Ureter (tissue), 1 donor: ENCODE data around the gene DCAF17. TPM values are rescaled to one million over a fixed set of nuclear protein-coding genes. Genes with fewer than 3 reads are reported as not detected.
"Not testable (repeated sequence)": the region's sequence is repeated elsewhere in the genome, so short reads cannot be mapped to it uniquely, and the experiment has no call there.

Source experiments
- DNase-seq: peaks from one replicate; pipeline ENCODE4 v3.0.0-alpha.2; 2020; ENCODE audit warnings: low spot score
- total RNA-seq: library from RNA; stranded (reverse); gene quantifications from one replicate; pipeline ENCODE4 v1.2.4, GENCODE V29; 2023
- donor health status: DM: yes; HTN: yes; CAD: no.

Gene DCAF17
- total RNA-seq, 1 donor from 2014 or later, result 31.0 TPM

DNA sequence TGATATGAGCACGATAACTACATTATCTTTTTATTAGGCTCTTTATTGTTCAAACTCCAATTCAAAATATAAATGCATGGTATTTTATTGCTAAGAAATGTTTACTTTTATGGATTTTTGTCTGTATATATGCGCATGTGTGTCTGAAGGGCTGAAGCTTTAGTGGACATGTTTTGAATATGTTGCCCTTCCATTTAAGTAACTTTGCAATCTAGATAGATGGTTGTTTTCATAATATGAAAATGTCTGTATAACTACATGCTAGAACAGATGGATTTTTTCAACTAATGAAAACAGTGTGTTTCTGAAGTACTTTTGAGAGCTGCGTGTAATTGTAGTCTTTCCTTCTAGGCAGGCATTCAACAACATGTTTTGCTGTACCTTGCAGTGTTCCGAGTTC, 18.7 kb downstream of the DCAF17 start:
- DNase-seq, result no peak

GRCh38 chr2:171459498-171459897, 25.5 kb downstream of the DCAF17 start:
- no peak for DNase-seq

DNA sequence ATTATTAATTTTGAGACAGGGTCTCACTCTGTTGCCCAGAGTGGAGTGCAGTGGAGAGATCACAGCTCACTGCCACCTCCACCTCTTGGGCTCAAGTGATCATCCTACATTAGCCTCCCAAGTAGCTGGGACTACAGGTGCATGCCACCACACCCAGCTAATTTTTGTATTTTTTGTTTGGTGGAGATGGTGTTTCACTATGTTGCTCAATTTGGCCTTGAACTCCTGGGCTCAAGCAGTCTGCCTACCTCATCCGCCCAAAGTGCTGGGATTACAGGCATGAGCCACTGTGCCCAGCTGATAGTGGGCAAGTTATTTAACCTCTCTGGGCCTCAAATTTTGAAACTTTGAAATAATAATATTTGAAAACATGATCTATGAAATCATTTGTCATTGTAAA, 26.5 kb downstream of the DCAF17 start:
- no peak for DNase-seq

- no peak for DNase-seq
Measured at GRCh38 chr2:171469176-171469575, 35.1 kb downstream of the DCAF17 start.

- no peak for DNase-seq
Measured at GRCh38 chr2:171470129-171470528, 36.1 kb downstream of the DCAF17 start.

DNA sequence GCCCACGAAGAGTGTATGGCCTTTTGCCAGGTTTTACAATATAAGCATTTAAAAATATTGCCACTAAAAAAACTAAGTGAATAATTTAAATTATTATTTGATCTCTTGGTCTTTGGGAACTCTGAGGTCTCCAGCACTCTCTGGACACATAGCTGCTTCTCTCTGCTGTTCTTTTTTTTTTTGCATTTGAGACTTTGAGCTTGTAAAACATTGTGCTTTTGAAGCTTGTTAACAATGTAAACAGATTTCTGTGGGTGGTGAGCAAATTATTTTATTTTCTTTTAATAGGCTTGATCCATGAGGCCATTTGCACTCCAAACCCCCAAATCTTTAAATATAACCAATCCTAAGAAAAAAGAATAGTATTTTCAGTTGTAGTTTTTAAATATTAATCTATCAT, 42.0 kb downstream of the DCAF17 start:
- no peak for DNase-seq

DNA sequence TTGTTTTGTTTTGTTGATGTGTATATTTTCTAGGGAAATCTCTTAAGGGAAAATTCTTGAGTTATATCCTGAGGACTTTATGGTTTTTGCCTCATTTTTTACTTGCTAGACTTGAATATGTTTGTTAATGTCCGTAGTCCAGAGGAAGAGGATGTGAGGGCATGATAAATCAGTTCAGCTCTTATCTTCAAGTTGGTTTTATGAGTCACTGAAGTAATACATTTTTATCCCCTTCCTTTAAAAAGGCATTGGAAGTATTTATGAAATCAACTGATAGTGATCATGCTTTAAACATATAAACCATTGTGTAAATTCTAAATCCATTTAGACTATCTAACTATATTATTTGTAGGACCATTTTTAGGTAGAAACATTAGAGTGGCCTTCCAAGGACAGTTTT, 44.3 kb downstream of the DCAF17 start:
- DNase-seq, result no peak

- DNase-seq, result no peak
Measured at GRCh38 chr2:171479154-171479814, 45.3 kb downstream of the DCAF17 start.

DNA sequence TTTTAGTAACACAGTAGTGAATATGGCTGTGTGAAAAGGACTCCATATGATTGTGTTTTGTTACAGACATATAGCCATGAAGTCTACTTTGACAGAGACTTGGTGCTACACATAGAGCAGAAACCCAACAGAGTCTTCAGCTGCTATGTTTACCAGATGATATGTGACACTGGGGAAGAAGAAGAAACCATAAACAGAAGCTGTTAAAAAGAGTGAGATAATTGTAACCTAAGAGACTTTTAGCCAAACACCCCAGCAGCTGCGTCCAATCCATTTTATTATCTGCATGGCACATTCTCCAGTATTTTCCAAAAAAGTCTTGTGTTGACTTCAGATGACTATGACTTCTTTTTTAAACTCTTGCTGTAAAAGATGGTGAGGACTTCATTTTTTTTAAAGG, 46.9 kb downstream of the DCAF17 start:
- no peak for DNase-seq

DNA sequence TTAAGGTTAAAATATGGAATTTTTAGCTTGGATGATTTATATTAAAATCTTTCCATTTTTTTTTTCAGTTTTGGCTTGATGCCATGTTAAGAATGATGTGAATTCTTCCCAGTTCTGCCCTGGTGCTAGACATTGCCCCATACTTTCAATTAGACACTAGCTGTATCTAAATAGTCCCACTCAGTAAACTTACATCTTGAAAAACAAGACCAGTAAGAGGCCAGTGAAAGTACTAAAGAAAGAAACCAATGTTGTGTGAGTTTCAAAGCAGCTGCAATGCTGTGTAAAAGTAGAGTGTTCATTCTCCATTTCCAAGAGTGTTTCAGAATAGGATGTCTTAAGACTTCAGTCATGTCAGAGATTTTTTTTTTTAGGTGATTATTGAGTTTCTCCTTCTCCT, 48.3 kb downstream of the DCAF17 start:
- no peak for DNase-seq

GRCh38 chr2:171482877-171483276, 48.9 kb downstream of the DCAF17 start:
- no peak for DNase-seq

DNA sequence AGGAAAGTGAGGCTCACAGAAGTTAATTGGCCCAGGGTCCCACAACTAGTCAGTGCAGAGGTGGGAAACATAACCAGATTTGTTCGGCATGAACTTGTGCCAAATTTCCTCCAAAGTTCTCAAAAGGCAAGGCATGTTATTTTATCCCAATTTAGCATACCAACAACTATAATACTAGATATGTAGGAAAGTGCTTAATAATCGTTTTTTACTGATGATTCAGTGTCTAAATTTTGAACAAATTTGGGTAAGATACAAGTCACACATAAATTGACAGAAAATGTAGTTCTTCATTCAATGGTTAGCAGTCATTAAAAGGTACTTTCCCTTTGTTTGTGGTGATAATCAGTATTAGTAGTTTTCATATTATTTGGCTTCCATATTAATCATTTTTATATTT, 49.8 kb downstream of the DCAF17 start:
- DNase-seq, result no peak

- no peak for DNase-seq
Measured at GRCh38 chr2:171485116-171485515, 51.1 kb downstream of the DCAF17 start.

DNA sequence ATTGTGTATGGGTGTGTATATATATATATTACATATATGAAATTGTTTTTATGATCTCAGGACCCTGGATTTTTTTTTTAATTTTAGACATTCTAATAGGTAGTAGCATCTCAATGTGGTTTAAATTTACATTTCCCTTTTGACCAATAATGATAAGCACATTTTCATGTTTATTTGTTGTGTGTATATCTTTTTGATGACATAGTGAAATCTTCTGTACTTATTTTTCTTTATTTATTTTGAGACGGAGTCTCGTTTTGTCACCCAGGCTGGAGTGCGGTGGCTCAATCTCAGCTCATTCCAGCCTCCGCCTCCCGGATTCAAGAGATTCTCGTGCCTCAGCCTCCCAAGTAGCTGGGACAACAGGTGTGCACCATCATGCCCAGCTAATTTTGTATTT, 53.2 kb downstream of the DCAF17 start:
- no peak for DNase-seq

- DNase-seq, result no peak
Measured at GRCh38 chr2:171487803-171488259, 53.8 kb downstream of the DCAF17 start.

DNA sequence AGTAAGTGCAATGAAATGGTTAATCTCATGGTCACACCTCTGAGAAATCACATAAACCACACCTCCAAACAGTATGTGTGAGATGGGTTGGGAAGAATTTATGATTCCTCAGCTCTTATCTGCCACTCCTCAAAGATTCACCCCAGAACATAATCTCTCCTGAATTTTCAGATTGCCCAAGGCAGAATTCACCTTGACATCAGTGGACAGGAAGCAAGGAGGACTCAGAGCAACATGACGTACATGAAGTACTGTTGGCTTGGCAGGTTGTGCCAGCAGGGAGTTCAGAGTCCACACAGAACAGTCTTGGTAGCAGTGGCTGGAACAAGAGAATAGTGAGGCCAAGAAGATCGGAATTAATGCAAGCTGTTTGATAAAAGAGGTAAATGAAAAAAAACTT, 56.6 kb downstream of the DCAF17 start:
- no peak for DNase-seq

- no peak for DNase-seq
Measured at GRCh38 chr2:171491292-171491691, 57.3 kb downstream of the DCAF17 start.

DNA sequence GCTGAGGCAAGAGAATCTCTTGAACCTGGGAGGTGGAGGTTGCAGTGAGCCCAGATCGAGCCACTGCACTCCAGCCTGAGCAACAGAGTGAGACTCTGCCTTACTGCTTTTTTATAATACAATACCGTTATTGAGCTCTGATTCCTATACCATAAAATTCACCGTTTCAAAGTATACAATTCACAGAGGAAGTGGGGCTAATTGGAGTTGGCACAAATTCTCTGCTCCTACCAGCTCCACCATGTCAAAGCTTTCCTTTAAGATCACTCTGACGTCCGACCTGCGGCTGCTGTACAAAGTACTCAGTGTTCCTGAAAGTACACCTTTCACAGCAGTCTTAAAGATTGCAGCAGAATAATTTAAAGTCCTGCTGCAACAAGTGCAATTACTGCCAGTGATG, 58.6 kb downstream of the DCAF17 start:
- no peak for DNase-seq

DNA sequence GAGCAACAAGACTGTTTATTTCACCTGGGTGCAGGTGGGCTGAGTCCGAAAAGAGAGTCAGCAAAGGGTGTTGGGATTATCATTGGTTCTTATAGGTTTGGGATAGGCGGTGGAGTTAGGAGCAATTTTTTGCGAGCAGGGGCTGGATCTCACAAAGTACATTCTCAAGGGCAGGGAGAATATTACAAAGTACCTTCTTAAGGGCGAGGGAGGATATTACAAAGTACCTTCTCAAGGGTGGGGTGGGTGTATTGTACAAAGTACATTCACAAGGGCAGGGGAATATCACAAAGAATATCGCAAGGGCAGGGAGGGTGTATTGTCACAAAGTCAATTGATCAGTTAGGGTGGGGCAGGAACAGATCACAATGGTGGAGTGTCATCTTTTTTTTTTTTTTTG, 63.6 kb downstream of the DCAF17 start:
- not testable (repeated sequence) for DNase-seq

DNA sequence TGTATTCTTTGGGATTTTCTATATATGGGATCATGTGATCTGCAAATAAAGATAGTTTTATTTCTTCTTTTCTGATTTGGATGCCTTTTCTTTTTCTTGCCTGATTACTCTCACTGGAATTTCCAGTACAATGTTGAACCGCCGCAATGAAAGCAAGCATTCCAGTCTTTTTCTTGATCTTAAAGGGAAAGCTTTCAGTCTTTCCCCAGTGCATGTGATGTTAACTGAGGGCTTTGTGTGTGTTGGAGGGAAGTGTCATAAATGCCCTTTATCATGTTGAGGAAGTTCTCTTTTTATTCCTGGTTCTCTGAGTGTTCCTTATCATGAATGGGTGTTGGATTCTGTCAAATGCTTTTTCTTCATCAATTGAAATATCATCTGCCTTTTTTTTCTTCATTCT, 71.3 kb downstream of the DCAF17 start:
- DNase-seq, result no peak

DNA sequence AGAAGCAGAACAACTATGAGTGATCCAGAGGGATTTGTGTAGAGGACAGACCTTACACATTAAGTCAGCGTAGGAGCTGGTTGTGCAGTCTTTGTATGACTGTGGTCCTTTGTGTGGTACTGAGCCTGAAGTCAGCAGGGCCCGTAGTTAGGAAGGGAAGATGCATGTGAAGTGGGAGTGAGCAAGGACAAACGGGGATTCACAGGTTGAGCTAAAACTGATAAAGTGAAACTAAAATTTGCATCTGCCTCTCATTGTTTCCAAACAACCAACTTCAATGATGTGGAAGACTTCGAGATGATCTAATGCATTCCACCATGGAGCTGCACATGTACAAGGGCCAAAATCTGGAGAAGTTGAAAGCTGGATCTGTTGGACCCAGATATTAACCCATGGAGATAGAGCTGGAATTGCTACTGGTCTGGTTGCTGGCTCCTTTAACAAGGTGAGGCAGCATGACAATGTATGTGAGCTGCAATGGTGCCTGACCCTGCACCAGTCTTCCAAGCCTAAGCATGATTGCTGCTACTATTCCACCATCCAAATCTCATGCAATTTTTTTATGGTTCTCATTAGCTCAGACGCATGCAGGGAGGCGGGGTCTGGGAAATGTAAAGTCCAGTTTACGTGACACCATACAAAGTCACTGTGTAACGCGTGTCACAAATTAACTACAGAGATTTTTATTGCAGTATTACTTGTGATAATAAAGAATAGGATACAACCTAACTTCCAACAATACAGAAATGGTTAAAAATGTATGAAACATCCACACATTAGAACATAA, 76.1 kb downstream of the DCAF17 start:
- DNase-seq, result no peak

DNA sequence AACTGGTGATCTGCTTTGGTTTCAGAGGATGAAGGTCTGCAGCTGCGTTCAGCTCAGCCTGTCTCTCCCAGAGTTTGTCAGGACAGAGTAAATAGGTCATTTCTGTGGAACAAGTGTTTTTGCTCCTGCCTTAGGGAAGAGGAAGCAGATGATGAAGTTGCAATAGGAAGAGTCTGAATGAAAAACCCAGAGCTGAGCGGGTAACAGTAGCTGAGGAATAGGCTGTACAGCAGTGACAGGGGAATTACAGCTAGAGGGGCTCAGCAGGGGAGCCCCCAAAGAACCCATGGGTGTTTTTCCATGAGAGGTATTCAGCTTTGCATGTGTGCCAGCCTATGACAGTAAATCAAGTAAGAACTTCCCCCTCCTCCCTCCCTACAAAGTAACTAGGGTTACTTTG, 78.0 kb downstream of the DCAF17 start:
- no peak for DNase-seq

DNA sequence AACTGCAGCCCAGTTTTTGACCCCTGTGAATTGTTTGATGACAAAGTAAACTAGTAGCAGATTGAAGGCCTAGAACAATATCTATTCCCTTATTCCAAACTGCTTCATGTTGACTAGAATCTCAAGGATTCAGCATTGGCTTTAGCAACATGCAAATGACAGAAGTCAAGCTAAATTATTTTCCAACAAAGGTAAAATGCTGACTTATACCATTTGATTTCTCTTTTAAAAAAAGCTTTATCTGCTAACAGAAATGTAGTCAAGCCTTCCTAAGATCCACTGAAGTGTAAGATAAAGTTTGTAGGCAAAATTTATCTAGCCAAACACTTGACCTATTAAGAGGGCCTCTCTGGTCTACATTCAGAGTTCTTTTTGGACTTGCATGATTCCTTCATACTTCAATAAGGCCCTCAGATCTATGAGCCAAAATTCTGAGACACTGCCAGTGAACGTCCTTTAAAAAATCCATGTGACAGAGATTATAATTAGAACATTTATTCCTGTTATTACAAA, 78.7 kb downstream of the DCAF17 start:
- no peak for DNase-seq
